Measurements from ENCODE around the gene AMIGO3. TPM values are rescaled to one million over a fixed set of nuclear protein-coding genes. Genes with fewer than 3 reads are reported as not detected.

Gene AMIGO3
- total and polyA plus RNA-seq, 7 donors, result 0.46 to 1.2 (median 0.77) TPM; not detected in 3

- no peak for DNase-seq
- H3K4me3 ChIP-seq, result no peak overlapping the region
- 91 to 93% methylated on average over 6 of the region's 6 CpGs for WGBS, 2 donors
- H3K27me3 ChIP-seq, result peaks cover 0 to 28% (median 15%) of the 10 kb centered on the region in 3 donors
- no peaks in the 10 kb centered on the region for H3K9me3 ChIP-seq
- intact Hi-C loops (cut with DNase I), result no loop called here
- H3K36me3 ChIP-seq, result peaks cover 35 to 64% (median 47%) of the 10 kb centered on the region in 4 donors
- H3K27ac ChIP-seq, result no peak overlapping the region
- no peak for TF ChIP-seq EP300 (IDR thresholded peaks at IDR 0.05)
- TF ChIP-seq CTCF (IDR thresholded peaks at IDR 0.05), result no peak
- no peak for TF ChIP-seq POLR2A (IDR thresholded peaks at IDR 0.05)
- no peak for TF ChIP-seq POLR2AphosphoS5 (IDR thresholded peaks at IDR 0.05)
- peaks cover 0 to 13% (median 9%) of the 10 kb centered on the region in 4 donors for H3K4me1 ChIP-seq
Observed at GRCh38 chr3:49683162-49683561, 36.3 kb downstream of the AMIGO3 start.

GRCh38 chr3:49681543-49681942, 37.9 kb downstream of the AMIGO3 start:
- intact Hi-C loops (cut with DNase I), result no loop called here
- Histone ChIP-seq H3K4me3 (no peak overlapping the region), H3K27me3 (peaks cover 0 to 12% (median 4%) of the 10 kb centered on the region in 3 donors), H3K9me3 (no peaks in the 10 kb centered on the region), H3K4me1 (peaks cover 0 to 8% (median 3%) of the 10 kb centered on the region in 4 donors), H3K27ac (no peak overlapping the region), H3K36me3 (peaks cover 35 to 81% (median 63%) of the 10 kb centered on the region in 4 donors)
- no peak for DNase-seq
- TF ChIP-seq POLR2A (IDR thresholded peaks at IDR 0.05) (no peak), POLR2AphosphoS5 (IDR thresholded peaks at IDR 0.05) (no peak), CTCF (IDR thresholded peaks at IDR 0.05) (no peak), EP300 (IDR thresholded peaks at IDR 0.05) (no peak)
- 86 to 93% methylated on average over 4 of the region's 4 CpGs for WGBS, 2 donors

GRCh38 chr3:49681232-49681522, 38.3 kb downstream of the AMIGO3 start:
- intact Hi-C loops (cut with DNase I), result no loop called here
- WGBS, 2 donors, result 94 to 97% methylated on average over 2 of the region's 2 CpGs
- Histone ChIP-seq H3K36me3 (peaks cover 35 to 84% (median 67%) of the 10 kb centered on the region in 4 donors), H3K9me3 (no peaks in the 10 kb centered on the region), H3K4me1 (peaks cover 0 to 4% (median under 1%) of the 10 kb centered on the region in 4 donors), H3K4me3 (no peak overlapping the region), H3K27ac (no peak overlapping the region), H3K27me3 (peaks cover 0 to 9% (median under 1%) of the 10 kb centered on the region in 3 donors)
- TF ChIP-seq POLR2A (IDR thresholded peaks at IDR 0.05) (no peak), POLR2AphosphoS5 (IDR thresholded peaks at IDR 0.05) (no peak), CTCF (IDR thresholded peaks at IDR 0.05) (no peak), EP300 (IDR thresholded peaks at IDR 0.05) (no peak)
- no peak for DNase-seq

GRCh38 chr3:49680493-49681231, 38.8 kb downstream of the AMIGO3 start:
- H3K36me3 ChIP-seq, result peaks cover 35 to 90% (median 70%) of the 10 kb centered on the region in 4 donors
- WGBS, 2 donors, result 88 to 94% methylated on average over 7 of the region's 7 CpGs
- intact Hi-C loops (cut with DNase I), result no loop called here

More at GRCh38 chr3:49680493-49681231, 38.8 kb downstream of the AMIGO3 start:
- no peaks in the 10 kb centered on the region for H3K9me3 ChIP-seq
- peaks cover 0 to 3% (median 0%) of the 10 kb centered on the region in 3 donors for H3K27me3 ChIP-seq
- H3K4me1 ChIP-seq, result peaks cover 0 to 2% (median under 1%) of the 10 kb centered on the region in 4 donors
- no peak for DNase-seq
- TF ChIP-seq POLR2AphosphoS5 (IDR thresholded peaks at IDR 0.05) (no peak), EP300 (IDR thresholded peaks at IDR 0.05) (no peak), CTCF (IDR thresholded peaks at IDR 0.05) (no peak), POLR2A (IDR thresholded peaks at IDR 0.05) (no peak)
- no peak overlapping the region for H3K4me3 ChIP-seq
- no peak overlapping the region for H3K27ac ChIP-seq
